B cell (primary cell): ENCODE data around the gene BRICD5. TPM values are rescaled to one million over a fixed set of nuclear protein-coding genes. Genes with fewer than 3 reads are reported as not detected.
A peak's percentile ranks its signal among the peaks of the same experiment; 100 is the strongest.

Experiments used
- ATAC-seq: fragments of 200-7000 bp; cut with Tn5 transposase; one replicate; pipeline ENCODE4 v1.10.0; 2021; ENCODE audit warnings: low read depth, mild to moderate bottlenecking, moderate number of reproducible peaks, moderate library complexity
- CTCF ChIA-PET: fragments of 350-600 bp; sonication (Branson Sonifier 250); formaldehyde crosslinking; loops from one replicate; lab custom pipeline; 2021; ENCODE audit warnings: antibody characterized with exemption, inconsistent platforms; lab: Charles Lee
- POLR2A ChIA-PET: fragments of 350-600 bp; sonication (Branson Sonifier 250); formaldehyde crosslinking; loops from one replicate; lab custom pipeline; 2021; ENCODE audit warnings: antibody characterized with exemption; lab: Charles Lee
- DNase-seq: peaks from one replicate; pipeline ENCODE4 v3.0.0; 2013
- H2AFZ ChIP-seq: 2 replicates; pipeline ENCODE4 v1.6.1; 2012; ENCODE audit warnings: mild to moderate bottlenecking, low read depth, low read length; ENCODE audit not compliant: insufficient read depth, poor library complexity, severe bottlenecking
- H3K27ac ChIP-seq, 2 donors: 1 replicate in 1 of 2; 2 replicates in 1 of 2; pipeline ENCODE4 v1.5.1; 2012 to 2013; ENCODE audit warnings: low read length in 2 of 2, mild to moderate bottlenecking in 2 of 2, moderate library complexity in 1 of 2
- H3K27me3 ChIP-seq, 4 experiments: fragments of 200-600 bp in 1 of 4; sonication (generic) in 1 of 4; replicated peaks in 1 of 4; 1 replicate in 2 of 4; 2 replicates in 2 of 4; pipeline versions ENCODE4 v1.6.1 to v1.7.0; 2013 to 2016; ENCODE audit warnings: low read length in 3 of 4, mild to moderate bottlenecking in 2 of 4, mixed read lengths in 1 of 4, moderate library complexity in 1 of 4; ENCODE audit not compliant: insufficient read depth in 4 of 4, control insufficient read depth in 3 of 4; ENCODE audit errors: control extremely low read depth in 1 of 4
- H3K36me3 ChIP-seq, 2 experiments: replicated peaks in 1 of 2; 1 replicate in 1 of 2; 2 replicates in 1 of 2; pipeline versions ENCODE4 v1.6.1 to v1.7.1; 2013; ENCODE audit warnings: low read length in 1 of 2; ENCODE audit not compliant: insufficient read depth in 2 of 2, control insufficient read depth in 1 of 2; ENCODE audit errors: control extremely low read depth in 1 of 2, extremely low read depth in 1 of 2
- H3K4me1 ChIP-seq, 2 donors: fragments of 200-600 bp in 1 of 2; sonication (generic) in 1 of 2; 1 replicate in 1 of 2; 2 replicates in 1 of 2; pipeline versions ENCODE4 v1.5.1 to v1.6.1; 2013 to 2017; ENCODE audit warnings: low read length in 2 of 2; ENCODE audit not compliant: control insufficient read depth in 2 of 2, insufficient read depth in 2 of 2
- H3K4me2 ChIP-seq: replicated peaks from 2 replicates; pipeline ENCODE3; 2012; ENCODE audit warnings: mild to moderate bottlenecking, low read depth, low read length; ENCODE audit not compliant: poor library complexity, severe bottlenecking
- H3K4me3 ChIP-seq, 5 experiments: fragments of 200-600 bp in 1 of 5; sonication (generic) in 1 of 5; 1 replicate in 3 of 5; 2 replicates in 2 of 5; pipeline versions ENCODE4 v1.5.1 to v1.7.0; 2011 to 2016; ENCODE audit warnings: low read length in 4 of 5, mild to moderate bottlenecking in 4 of 5, low read depth in 2 of 5, control low read depth in 1 of 5, moderate library complexity in 1 of 5; ENCODE audit not compliant: insufficient read depth in 1 of 5; ENCODE audit errors: control extremely low read depth in 1 of 5, extremely low read depth in 1 of 5
- H3K79me2 ChIP-seq: fragments of 200-600 bp; sonication (generic); one replicate; pipeline ENCODE4 v1.6.0; 2016; ENCODE audit warnings: low read length; ENCODE audit not compliant: control insufficient read depth, insufficient read depth
- H3K9ac ChIP-seq: fragments of 200-600 bp; sonication (generic); 2 replicates; pipeline ENCODE4 v1.6.1; 2017; ENCODE audit warnings: mild to moderate bottlenecking, low read length, moderate library complexity
- H3K9me3 ChIP-seq, 3 donors: one replicate each; pipeline versions ENCODE4 v1.6.1 to v1.7.1; 2013; ENCODE audit warnings: low read length in 2 of 3; ENCODE audit not compliant: control insufficient read depth in 2 of 3, insufficient read depth in 1 of 3; ENCODE audit errors: control extremely low read depth in 1 of 3
- H4K20me1 ChIP-seq: 2 replicates; pipeline ENCODE4 v1.6.0; 2012; ENCODE audit warnings: mild to moderate bottlenecking, low read length; ENCODE audit not compliant: insufficient read depth, control insufficient read depth, poor library complexity, severe bottlenecking
- H3K27ac Mint-ChIP-seq: one replicate; pipeline ENCODE4 v1.8.0; 2021; ENCODE audit warnings: mixed read lengths
- H3K27me3 Mint-ChIP-seq: one replicate; pipeline ENCODE4 v1.8.0; 2021; ENCODE audit warnings: mixed read lengths
- H3K4me1 Mint-ChIP-seq: one replicate; pipeline ENCODE4 v1.8.0; 2021; ENCODE audit warnings: mixed read lengths
- H3K4me3 Mint-ChIP-seq: one replicate; pipeline ENCODE4 v1.8.0; 2021; ENCODE audit warnings: mixed read lengths
- H3K9me3 Mint-ChIP-seq: one replicate; pipeline ENCODE4 v1.8.0; 2022; ENCODE audit warnings: mixed read lengths; ENCODE audit not compliant: insufficient read depth
- EZH2 ChIP-seq: IDR thresholded peaks from 2 replicates; pipeline ENCODE4 v1.6.1; 2012; ENCODE audit warnings: borderline replicate concordance, low read depth, mild to moderate bottlenecking, moderate library complexity, low read length; ENCODE audit not compliant: insufficient read depth, poor library complexity, severe bottlenecking
- WGBS: methylation state at CpG from one replicate; pipeline ENCODE4 v1.1.5; 2013; ENCODE audit warnings: missing lambda C conversion rate; ENCODE audit not compliant: insufficient coverage; 5-methylcytosine and 5-hydroxymethylcytosine counted together
- intact Hi-C: fragments of 100-400 bp; cut with micrococcal nuclease; formaldehyde crosslinking; loops from one replicate; pipeline ENCODE4 v1.10.0; 2022
- polyA plus RNA-seq: library from polyadenylated mRNA; depleted of rRNA; stranded (reverse); fragments of >200 nt; gene quantifications from 2 replicates; pipeline ENCODE4 v1.2.3, GENCODE V29; 2012
- total RNA-seq, 2 donors: library from RNA; stranded (reverse); fragments of 120-200 nt in 1 of 2; gene quantifications; 1 replicate in 1 of 2; 2 replicates in 1 of 2; pipeline versions ENCODE4 v1.2.3 to v1.2.4, GENCODE V29; 2013 to 2022
- TF ChIP-seq, protein P1 (sequence below): fragments of 200-600 bp; IDR thresholded peaks from one replicate; pipeline ENCODE4 v1.8.0; 2022; ENCODE audit warnings: antibody characterized with exemption, mild to moderate bottlenecking

Gene BRICD5
- total and polyA plus RNA-seq, 2 donors (not counting 1 experiment from before 2014, with no cell fraction given), result 11.9 to 18.3 TPM

- DNase-seq (no peak), ATAC-seq (no peak)
- peaks cover 0 to 6% (median 0%) of the 10 kb centered on the region in 3 donors for H3K9me3 ChIP-seq
- no peak overlapping the region for H3K27ac ChIP-seq
- no peak overlapping the region for H3K4me2 ChIP-seq
- Mint-ChIP-seq H3K27ac (no peak overlapping the region), H3K27me3 (peaks cover 28% of the 10 kb centered on the region), H3K4me1 (peaks cover 10% of the 10 kb centered on the region), H3K9me3 (no peaks in the 10 kb centered on the region), H3K4me3 (peak overlapping the region; percentile 78)
- peaks cover 0 to 50% (median 20%) of the 10 kb centered on the region in 4 experiments for H3K27me3 ChIP-seq
- POLR2A ChIA-PET, result interaction anchor here (1.0 to 1.1 kb wide), 2 partner anchors 11 to 307 kb away, joined by 3 read pairs; partner anchors contain the start of gene MLST8
- H3K4me1 ChIP-seq, result peaks cover 12 to 22% of the 10 kb centered on the region in 2 donors
- TF ChIP-seq, protein P1, sequence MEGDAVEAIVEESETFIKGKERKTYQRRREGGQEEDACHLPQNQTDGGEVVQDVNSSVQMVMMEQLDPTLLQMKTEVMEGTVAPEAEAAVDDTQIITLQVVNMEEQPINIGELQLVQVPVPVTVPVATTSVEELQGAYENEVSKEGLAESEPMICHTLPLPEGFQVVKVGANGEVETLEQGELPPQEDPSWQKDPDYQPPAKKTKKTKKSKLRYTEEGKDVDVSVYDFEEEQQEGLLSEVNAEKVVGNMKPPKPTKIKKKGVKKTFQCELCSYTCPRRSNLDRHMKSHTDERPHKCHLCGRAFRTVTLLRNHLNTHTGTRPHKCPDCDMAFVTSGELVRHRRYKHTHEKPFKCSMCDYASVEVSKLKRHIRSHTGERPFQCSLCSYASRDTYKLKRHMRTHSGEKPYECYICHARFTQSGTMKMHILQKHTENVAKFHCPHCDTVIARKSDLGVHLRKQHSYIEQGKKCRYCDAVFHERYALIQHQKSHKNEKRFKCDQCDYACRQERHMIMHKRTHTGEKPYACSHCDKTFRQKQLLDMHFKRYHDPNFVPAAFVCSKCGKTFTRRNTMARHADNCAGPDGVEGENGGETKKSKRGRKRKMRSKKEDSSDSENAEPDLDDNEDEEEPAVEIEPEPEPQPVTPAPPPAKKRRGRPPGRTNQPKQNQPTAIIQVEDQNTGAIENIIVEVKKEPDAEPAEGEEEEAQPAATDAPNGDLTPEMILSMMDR, result no peak
- no peak for TF ChIP-seq EZH2
- H3K36me3 ChIP-seq, result no peaks in the 10 kb centered on the region
- intact Hi-C loops, result loop anchor here (10.0 kb wide), 2 partner anchors 151 to 411 kb away; partner anchors contain the start of gene ABCA3
- H2AFZ ChIP-seq, result no peak overlapping the region
- WGBS, result 75% methylated on average over 14 of the region's 16 CpGs
- H4K20me1 ChIP-seq, result no peaks in the 10 kb centered on the region
- CTCF ChIA-PET, result interaction anchor here (0.6 to 4.7 kb wide), 28 partner anchors 10 to 325 kb away, joined by 3 to 71 read pairs (median 4); partner anchors contain the start of genes AMDHD2, ATP6V0C, BRICD5 and CCNF
- H3K79me2 ChIP-seq, result no peaks in the 10 kb centered on the region
- H3K4me3 ChIP-seq, result no peak overlapping the region
- no peak overlapping the region for H3K9ac ChIP-seq
These were observed 16.4 kb downstream of the BRICD5 start for GRCh38 chr16:2194166-2194834.

GRCh38 chr16:2191446-2191706 is 19.3 kb downstream of the BRICD5 start:
- Histone ChIP-seq H4K20me1 (no peaks in the 10 kb centered on the region), H3K4me2 (no peak overlapping the region), H3K9me3 (peaks cover 0 to 6% (median 0%) of the 10 kb centered on the region in 3 donors), H3K79me2 (no peaks in the 10 kb centered on the region), H3K4me1 (peaks cover 12 to 15% of the 10 kb centered on the region in 2 donors), H3K4me3 (no peak overlapping the region), H2AFZ (no peak overlapping the region), H3K27ac (no peak overlapping the region), H3K27me3 (peaks cover 0 to 27% (median 13%) of the 10 kb centered on the region in 4 experiments), H3K9ac (no peak overlapping the region), H3K36me3 (no peaks in the 10 kb centered on the region)
- DNase-seq (no peak), ATAC-seq (no peak)
- Mint-ChIP-seq H3K4me3 (no peak overlapping the region), H3K27me3 (peaks cover 12% of the 10 kb centered on the region), H3K27ac (no peak overlapping the region), H3K4me1 (peaks cover 7% of the 10 kb centered on the region), H3K9me3 (no peaks in the 10 kb centered on the region)
- no peak for TF ChIP-seq EZH2
- TF ChIP-seq, protein P1, result no peak
- WGBS, result 93% methylated on average over 11 of the region's 11 CpGs
- ChIA-PET POLR2A (no interaction called here), CTCF (no interaction called here)
- intact Hi-C loops, result loop anchor here (10.0 kb wide), 2 partner anchors 153 to 413 kb away; partner anchors contain the start of gene ABCA3
